Measurements from ENCODE around the gene SYS1. TPM values are rescaled to one million over a fixed set of nuclear protein-coding genes. Genes with fewer than 3 reads are reported as not detected.
A peak's percentile ranks its signal among the peaks of the same experiment; 100 is the strongest.

The SYS1 gene
- total RNA-seq, 2 donors from 2014 or later = 22.1 to 23.8 TPM

DNA sequence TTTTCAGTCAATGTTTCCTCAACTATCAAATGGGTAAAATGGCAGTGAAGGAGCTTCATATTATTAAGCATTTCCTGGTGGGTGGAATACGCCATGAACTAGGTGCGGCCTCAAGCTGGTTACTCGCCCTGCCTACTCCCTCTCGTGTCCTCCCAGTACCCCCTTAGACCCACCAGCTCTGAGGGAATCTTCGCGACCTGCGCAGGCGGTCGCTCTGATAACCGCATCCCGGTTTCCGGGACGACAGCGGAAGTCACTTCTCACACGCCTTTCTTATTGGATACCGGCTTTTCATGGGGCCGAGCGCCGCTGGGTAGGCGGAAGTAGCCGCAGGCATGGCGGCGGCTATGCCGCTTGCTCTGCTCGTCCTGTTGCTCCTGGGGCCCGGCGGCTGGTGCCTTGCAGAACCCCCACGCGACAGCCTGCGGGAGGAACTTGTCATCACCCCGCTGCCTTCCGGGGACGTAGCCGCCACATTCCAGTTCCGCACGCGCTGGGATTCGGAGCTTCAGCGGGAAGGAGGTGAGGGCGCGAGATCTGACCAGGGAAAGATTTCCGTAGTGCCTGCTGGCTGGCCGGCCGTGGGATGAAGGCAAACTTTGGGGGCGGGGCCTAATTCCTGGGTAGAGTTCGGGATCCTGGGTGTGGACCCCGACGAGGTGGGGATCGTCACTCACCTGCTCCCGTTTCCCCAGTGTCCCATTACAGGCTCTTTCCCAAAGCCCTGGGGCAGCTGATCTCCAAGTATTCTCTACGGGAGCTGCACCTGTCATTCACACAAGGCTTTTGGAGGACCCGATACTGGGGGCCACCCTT is 53.1 kb downstream of the SYS1 start, which contains the start of gene PIGT:
Gene PIGT (plus strand): TSS at position 320 of the 816 bp plus-strand sequence. CDS start 16 bp downstream, at position 336.
- Histone ChIP-seq H3K4me1 (ENCODE audit: control insufficient read depth, insufficient read depth, low read length) (no peaks in the 10 kb centered on the region), H3K9me3 (ENCODE audit: control insufficient read depth, low read length) (no peaks in the 10 kb centered on the region), H3K27ac (ENCODE audit: low read depth, low read length) (no peak within 1 kb of the TSS), H3K9ac (ENCODE audit: extremely low read depth, low read length, poor library complexity, severe bottlenecking) (peak within 1 kb of the TSS; percentile 73), H3K27me3 (ENCODE audit: control insufficient read depth, insufficient read depth, low read length, poor library complexity, severe bottlenecking) (no peaks in the 10 kb centered on the region), H3K36me3 (ENCODE audit: control insufficient read depth, insufficient read depth, low read length) (peaks cover 36% of the 10 kb centered on the region), H3K4me3 (ENCODE audit: low read length) (peak within 1 kb of the TSS; percentile 89)
- H3K27ac Mint-ChIP-seq = peak within 1 kb of the TSS; percentile 92
- peaks cover 6% of the 10 kb centered on the region for H3K4me1 Mint-ChIP-seq
- TF ChIP-seq, protein P1, sequence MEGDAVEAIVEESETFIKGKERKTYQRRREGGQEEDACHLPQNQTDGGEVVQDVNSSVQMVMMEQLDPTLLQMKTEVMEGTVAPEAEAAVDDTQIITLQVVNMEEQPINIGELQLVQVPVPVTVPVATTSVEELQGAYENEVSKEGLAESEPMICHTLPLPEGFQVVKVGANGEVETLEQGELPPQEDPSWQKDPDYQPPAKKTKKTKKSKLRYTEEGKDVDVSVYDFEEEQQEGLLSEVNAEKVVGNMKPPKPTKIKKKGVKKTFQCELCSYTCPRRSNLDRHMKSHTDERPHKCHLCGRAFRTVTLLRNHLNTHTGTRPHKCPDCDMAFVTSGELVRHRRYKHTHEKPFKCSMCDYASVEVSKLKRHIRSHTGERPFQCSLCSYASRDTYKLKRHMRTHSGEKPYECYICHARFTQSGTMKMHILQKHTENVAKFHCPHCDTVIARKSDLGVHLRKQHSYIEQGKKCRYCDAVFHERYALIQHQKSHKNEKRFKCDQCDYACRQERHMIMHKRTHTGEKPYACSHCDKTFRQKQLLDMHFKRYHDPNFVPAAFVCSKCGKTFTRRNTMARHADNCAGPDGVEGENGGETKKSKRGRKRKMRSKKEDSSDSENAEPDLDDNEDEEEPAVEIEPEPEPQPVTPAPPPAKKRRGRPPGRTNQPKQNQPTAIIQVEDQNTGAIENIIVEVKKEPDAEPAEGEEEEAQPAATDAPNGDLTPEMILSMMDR (conservative IDR thresholded peaks at IDR 0.05) = no peak
- peaks cover 33% of the 10 kb centered on the region for H3K36me3 Mint-ChIP-seq (ENCODE audit: low read depth)
- H3K4me3 Mint-ChIP-seq = peak within 1 kb of the TSS; percentile 93
- no peaks in the 10 kb centered on the region for H3K9me3 Mint-ChIP-seq
- peaks cover 9% of the 10 kb centered on the region for H3K27me3 Mint-ChIP-seq (ENCODE audit: insufficient read depth)
- WGBS, 2 experiments (ENCODE audit: insufficient coverage in 1 of 2, insufficient read length in 1 of 2) = 1 to 2% methylated on average over 25 to 52 of the region's 52 CpGs
- DNase-seq = peak; percentile 93

DNA sequence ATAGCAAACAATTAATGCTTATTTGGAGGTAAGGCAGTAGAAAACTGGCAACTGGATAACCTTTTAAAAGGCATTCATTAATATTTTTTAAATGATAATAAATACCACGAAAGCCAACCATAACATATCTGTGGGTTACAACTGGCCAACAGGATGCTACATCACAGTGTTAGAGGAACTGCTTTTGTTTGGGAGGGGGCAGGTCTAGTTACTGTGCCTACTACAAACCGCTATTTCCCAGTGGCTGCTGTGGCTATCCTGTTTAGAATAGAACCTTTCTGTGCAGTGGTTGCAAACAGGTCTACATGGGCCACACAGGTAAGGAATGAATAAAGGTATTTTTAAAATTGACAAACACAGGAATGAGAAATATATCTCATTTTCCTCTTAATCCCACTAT is 54.0 kb downstream of the SYS1 start:
- H3K9me3 Mint-ChIP-seq = no peaks in the 10 kb centered on the region

More for the DNA sequence above, 54.0 kb downstream of the SYS1 start:
- Histone ChIP-seq H3K27me3 (ENCODE audit: control insufficient read depth, insufficient read depth, low read length, poor library complexity, severe bottlenecking) (no peaks in the 10 kb centered on the region), H3K4me1 (ENCODE audit: control insufficient read depth, insufficient read depth, low read length) (no peaks in the 10 kb centered on the region), H3K9me3 (ENCODE audit: control insufficient read depth, low read length) (no peaks in the 10 kb centered on the region), H3K27ac (ENCODE audit: low read depth, low read length) (no peak overlapping the region), H3K36me3 (ENCODE audit: control insufficient read depth, insufficient read depth, low read length) (peaks cover 40% of the 10 kb centered on the region), H3K4me3 (ENCODE audit: low read length) (peak overlapping the region; percentile 89), H3K9ac (ENCODE audit: extremely low read depth, low read length, poor library complexity, severe bottlenecking) (no peak overlapping the region)
- DNase-seq = no peak
- TF ChIP-seq, protein P1 (conservative IDR thresholded peaks at IDR 0.05) = no peak
- H3K27me3 Mint-ChIP-seq (ENCODE audit: insufficient read depth) = peaks cover 9% of the 10 kb centered on the region
- H3K27ac Mint-ChIP-seq = no peak overlapping the region
- peaks cover 4% of the 10 kb centered on the region for H3K4me1 Mint-ChIP-seq
- H3K36me3 Mint-ChIP-seq (ENCODE audit: low read depth) = peaks cover 30% of the 10 kb centered on the region
- WGBS, 2 experiments (ENCODE audit: insufficient coverage in 1 of 2, insufficient read length in 1 of 2) = 85 to 100% methylated on average over 1 to 2 of the region's 2 CpGs
- H3K4me3 Mint-ChIP-seq = peak overlapping the region; percentile 93

Other genes with a start within 250 kb of the SYS1 start
- gene WFDC5, start 248.0 kb upstream of the SYS1 start, total RNA-seq = not detected
- gene WFDC12, start 238.7 kb upstream of the SYS1 start, total RNA-seq = not detected
- gene PI3, start 188.3 kb upstream of the SYS1 start, total RNA-seq = not detected
- under 1 TPM in 1 of 2 donors, not detected in 1; 0.46 TPM for gene SEMG1, start 156.1 kb upstream of the SYS1 start, total RNA-seq
- gene SEMG2, start 141.8 kb upstream of the SYS1 start, total RNA-seq = not detected
- not detected for gene SLPI, start 108.6 kb upstream of the SYS1 start, total RNA-seq
- not detected for gene RBPJL, start 56.3 kb upstream of the SYS1 start, total RNA-seq
- gene MATN4, start 54.9 kb upstream of the SYS1 start, total RNA-seq = under 1 TPM; 0.20 to 0.46 TPM
- gene SDC4, start 14.7 kb upstream of the SYS1 start, total RNA-seq = 100 to 1,000 TPM in 1 of 2 donors, 10 to 100 TPM in 1; 78.0 to 118 TPM
- 1 to 10 TPM; 2.0 to 2.4 TPM for gene TP53TG5, start 15.2 kb downstream of the SYS1 start, total RNA-seq
- 10 to 100 TPM; 63.2 to 69.1 TPM for gene DBNDD2, start 45.1 kb downstream of the SYS1 start, total RNA-seq
- gene PIGT, start 53.0 kb downstream of the SYS1 start, total RNA-seq = 10 to 100 TPM; 83.3 to 90.1 TPM
- gene WFDC2, start 106.6 kb downstream of the SYS1 start, total RNA-seq = 100 to 1,000 TPM; 304 to 580 TPM
- not detected for gene SPINT3, start 152.5 kb downstream of the SYS1 start, total RNA-seq
- not detected for gene WFDC6, start 176.3 kb downstream of the SYS1 start, total RNA-seq
- gene EPPIN, start 184.2 kb downstream of the SYS1 start, total RNA-seq = under 1 TPM in 1 of 2 donors, not detected in 1; 0.18 TPM
- not detected for gene WFDC8, start 216.1 kb downstream of the SYS1 start, total RNA-seq